NCI-H1436 treated with DMSO at 0.1 percent for 48 hours (cell line): Measurements from ENCODE around the gene CPA1.
"Not testable (repeated sequence)": the region's sequence is repeated elsewhere in the genome, so short reads cannot be mapped to it uniquely, and the experiment has no call there.

Experiments used
- DNase-seq: peaks from one replicate; lab custom pipeline; 2025; lab: John Stamatoyannopoulos, UW

CPA1 gene

GRCh38 chr7:130372402-130373165 lies 7.7 kb upstream of the CPA1 start:
- no peak for DNase-seq

DNA sequence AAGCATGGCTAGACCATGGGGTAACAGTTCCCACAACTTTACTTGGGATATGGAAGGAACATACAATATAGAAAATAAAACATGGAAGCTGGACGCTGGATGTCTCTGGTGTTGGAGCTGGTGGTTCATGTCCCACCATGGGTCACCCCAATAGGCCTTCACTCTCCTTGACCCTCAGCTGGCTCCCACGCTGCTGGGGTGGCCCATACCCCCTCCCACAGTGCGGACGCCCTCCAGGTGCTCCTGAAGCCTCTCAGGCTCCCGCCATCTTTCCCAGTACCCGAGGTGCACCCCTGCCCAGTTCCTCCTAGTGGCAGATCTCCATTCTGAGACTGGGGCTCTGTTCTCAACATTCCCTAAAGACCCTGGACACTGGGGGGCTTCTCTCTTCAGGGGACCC lies 5.8 kb upstream of the CPA1 start:
- no peak for DNase-seq

GRCh38 chr7:130376461-130376860 lies 3.8 kb upstream of the CPA1 start:
- DNase-seq, result not testable (repeated sequence)

DNA sequence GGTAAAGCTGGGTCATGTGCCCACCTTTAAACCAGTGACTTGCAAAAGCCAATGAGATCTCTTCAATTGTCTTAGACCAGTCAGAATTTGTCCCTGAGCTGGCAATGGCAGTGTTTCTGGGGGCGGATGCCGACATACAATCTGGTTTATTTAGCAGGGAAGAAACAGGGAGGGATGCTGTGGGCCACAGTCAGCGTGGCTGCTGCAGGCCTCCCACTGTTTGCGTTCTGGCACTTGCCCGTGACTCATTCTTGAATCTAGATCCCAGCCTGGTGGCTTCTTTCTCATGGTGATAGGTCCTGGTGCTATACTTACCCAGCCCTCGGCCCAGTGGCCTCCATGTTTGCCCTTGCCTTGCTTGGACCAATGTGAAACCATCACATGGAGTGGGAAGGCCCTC lies 3.1 kb upstream of the CPA1 start:
- no peak for DNase-seq

DNA sequence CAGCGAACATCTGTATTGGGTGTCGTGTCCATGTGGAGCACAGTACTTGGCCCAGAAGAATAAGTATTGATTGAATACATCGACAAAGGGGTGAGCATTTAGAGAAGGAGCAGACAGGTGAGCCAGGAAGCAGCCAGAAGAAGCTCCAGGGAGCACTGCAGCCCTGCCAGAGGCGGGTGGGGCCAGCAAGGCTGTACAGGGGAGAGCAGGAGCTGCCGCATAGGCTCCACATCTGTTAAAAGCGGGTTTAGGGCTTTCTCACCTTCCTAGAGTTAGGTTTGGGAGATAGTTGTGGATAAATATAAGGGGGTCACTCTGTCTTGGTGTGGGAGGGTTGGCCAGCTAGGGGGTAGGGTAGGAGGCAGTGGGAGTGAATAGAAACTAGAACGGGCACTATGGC lies 1.3 kb upstream of the CPA1 start:
- DNase-seq, result no peak

GRCh38 chr7:130379532-130379920 lies 768 bp upstream of the CPA1 start:
- no peak for DNase-seq

GRCh38 chr7:130380861-130381455 lies 664 bp downstream of the CPA1 start:
- DNase-seq, result no peak

DNA sequence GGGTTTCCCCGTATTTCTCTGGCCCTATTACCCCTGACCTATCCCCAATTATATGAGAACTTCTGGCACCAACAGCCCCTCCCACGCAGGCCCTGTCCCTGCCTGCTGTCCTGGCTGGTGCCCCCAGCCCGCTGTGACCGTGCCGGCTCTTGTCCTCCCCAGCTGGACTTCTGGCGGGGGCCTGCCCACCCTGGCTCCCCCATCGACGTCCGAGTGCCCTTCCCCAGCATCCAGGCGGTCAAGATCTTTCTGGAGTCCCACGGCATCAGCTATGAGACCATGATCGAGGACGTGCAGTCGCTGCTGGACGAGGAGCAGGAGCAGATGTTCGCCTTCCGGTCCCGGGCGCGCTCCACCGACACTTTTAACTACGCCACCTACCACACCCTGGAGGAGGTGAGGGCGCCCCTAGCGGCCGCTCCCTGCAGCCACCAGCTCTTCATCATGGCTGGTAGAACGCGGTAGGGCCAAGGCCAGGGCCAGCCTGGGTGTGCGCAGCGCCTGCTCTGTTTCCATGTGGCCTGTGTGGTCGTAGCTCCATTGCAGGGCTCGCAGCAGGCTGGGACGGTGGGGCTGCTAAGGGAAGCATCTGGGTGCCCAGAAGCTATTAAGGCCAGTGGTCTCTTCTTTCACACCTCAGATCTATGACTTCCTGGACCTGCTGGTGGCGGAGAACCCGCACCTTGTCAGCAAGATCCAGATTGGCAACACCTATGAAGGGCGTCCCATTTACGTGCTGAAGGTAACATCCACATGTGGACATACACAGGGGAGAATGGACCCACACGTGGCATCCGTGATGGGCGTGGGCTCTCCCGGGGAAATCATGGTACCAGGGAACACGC lies 1.4 kb downstream of the CPA1 start:
- DNase-seq, result no peak

GRCh38 chr7:130383187-130383980 lies 3.1 kb downstream of the CPA1 start:
- no peak for DNase-seq

GRCh38 chr7:130384371-130384801 lies 4.1 kb downstream of the CPA1 start:
- no peak for DNase-seq

DNA sequence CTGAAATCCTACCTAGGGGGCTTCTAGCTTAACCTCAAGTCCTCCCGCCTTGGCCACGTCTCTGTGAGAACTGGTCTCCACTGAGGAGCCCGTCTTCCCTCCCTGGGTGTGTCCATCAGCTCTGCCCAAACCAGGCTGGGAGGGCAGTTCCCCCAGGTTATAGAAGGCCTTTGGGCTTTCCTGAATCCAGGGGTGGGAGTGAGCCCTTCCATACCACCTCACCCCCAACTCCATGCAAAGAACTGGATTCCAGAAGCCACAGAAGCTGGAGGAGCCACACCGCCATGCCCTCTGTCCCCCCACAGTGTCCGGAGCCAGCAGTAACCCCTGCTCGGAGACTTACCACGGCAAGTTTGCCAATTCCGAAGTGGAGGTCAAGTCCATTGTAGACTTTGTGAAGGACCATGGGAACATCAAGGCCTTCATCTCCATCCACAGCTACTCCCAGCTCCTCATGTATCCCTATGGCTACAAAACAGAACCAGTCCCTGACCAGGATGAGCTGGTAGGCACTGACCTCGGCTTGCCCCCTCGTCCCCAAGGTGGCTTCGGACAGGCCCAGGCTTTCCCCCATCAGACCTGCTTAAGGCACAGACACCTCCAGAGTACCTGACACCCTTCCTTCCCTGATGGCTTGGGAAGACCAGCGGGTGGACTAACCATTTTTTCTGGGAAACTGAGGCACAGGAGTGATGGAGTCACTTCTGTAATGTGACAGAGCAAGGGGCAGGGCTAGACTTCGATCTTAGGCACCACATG lies 4.7 kb downstream of the CPA1 start:
- no peak for DNase-seq

- no peak for DNase-seq
Observed at GRCh38 chr7:130385600-130386066, 5.3 kb downstream of the CPA1 start.

DNA sequence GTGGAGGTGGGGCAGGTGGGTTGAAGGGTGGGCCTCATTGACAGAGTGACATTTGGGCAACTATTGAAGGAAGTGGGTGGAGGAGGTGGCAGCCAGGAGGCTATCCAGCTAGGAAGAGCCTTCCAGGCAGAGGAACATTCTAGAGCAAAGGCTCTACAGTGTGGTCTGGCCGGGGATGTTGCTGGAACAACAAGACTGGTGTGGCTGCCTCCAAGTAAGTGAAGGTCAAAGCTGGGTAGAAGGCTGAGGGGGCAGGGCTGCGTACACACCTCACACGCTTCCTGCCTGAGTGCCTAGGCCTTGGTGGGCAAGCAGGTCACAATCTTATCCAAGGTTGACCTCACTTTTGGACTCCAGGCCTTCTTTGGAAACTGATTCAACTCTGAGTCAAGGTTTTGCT lies 6.6 kb downstream of the CPA1 start:
- DNase-seq, result no peak

DNA sequence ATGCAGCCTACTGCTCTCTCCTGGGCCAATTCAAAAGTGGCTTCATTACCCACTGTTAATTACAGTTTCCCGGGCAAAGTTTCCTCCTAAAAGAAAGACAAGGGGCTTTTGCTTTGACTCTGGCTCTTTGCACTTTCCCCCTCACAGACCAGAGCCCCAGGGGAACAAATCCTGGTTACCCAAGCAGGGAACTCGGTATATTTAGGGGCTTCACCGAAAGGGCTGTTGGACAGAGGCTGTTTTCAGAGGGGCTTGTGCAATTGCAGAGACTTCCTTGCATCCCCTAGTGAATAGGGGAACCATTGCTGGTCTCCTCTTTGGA lies 7.0 kb downstream of the CPA1 start:
- no peak for DNase-seq

DNA sequence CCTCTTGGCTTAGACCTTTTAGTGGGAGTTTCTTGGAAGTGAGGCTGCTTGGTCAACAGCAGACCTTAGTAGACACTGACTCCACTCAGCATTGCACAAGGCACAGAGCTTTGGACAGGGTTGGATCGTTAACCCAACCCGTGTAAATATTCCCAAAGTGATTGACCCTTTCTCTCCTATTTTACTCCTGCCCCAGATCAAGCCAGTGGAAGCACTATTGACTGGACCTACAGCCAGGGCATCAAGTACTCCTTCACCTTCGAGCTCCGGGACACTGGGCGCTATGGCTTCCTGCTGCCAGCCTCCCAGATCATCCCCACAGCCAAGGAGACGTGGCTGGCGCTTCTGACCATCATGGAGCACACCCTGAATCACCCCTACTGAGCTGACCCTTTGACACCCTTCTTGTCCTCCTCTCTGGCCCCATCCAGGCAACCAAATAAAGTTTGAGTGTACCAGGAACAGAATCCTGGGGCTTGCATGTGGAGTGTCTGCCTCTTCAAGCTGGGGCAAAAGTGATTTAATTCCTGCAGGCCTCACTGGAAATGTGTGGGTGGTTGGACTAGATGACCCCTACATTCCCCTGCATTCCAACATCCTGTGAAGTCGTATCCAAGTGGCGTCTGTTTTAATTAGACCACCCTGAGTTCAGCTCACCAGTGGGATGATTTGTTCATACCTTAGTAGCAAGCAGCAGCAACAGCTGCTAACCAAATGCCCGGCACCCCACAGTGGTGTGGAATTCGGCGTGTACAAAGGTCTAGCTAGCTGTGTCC lies 7.5 kb downstream of the CPA1 start:
- no peak for DNase-seq

GRCh38 chr7:130388671-130389070 lies 8.4 kb downstream of the CPA1 start:
- no peak for DNase-seq

DNA sequence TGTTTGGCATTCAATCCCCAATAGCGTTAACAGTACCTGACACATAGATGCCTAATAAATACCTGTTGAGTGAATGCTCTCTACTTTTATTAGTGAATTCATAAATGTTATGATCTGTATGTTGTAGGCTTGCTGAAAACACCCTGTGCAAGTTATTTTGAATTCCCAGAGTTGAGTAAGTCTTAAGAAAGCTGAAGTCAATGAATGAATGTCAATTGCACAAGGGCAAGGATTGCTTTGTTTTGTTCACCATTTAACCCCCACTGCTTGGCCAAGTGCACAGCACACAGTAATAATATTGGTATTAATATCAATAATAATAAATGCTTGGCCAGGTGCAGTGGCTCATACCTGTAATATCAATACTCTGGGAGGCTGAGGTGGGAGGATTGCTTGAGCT lies 10.2 kb downstream of the CPA1 start:
- DNase-seq, result no peak

DNA sequence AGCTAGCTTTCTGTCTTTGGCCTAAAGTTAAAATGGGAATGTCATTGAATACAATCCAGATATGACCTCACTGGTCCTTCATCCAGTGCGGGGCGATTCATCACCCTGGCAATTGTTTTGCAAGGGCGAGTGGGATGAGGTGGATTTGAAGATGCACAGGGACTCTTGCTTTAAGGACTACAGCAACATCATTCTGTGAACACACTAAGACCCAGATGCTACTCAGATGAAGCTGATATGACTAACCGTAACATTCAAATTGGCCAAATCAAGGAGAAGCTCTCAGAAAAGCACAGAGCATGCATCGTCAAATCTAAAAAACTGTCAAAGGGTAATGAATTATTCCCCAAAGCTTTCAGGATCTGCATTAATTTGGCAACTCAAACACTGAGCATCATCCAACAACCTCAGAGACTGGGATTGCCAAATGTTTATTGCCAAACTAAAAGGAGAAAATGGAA lies 12.8 kb downstream of the CPA1 start:
- DNase-seq, result no peak

DNA sequence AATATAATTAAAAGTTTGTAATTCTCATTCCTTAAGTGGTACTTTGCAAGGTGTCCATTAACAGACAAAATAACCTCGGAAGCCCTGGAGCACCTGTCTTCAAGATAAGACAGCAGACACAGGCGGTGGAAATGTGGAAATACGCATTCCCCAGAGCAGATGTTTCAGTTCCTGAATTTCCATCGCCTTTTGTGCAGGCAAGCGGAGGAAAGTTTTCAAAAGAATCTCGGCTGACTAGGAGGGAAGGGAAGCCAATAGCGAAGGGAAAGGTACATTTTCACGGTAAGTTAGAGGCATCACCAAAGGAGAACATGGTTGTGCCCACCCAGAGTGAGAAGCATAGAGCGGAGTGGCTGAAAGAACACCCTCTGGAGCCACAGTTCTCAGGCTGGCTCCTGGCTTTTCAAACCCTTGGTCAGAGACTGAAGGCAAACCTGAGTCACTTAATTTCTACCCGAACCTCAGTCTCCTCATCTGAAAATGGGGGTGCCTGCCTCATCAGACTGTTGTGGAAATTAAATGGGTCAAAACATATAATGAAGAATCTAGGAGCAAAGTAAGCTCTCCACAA lies 13.6 kb downstream of the CPA1 start:
- DNase-seq, result no peak
